Measurements from ENCODE around the gene NSD1. TPM values are rescaled to one million over a fixed set of nuclear protein-coding genes. Genes with fewer than 3 reads are reported as not detected.

The NSD1 gene
- total and polyA plus RNA-seq, 2 donors (not counting 1 experiment from before 2014, with no cell fraction given), result 19.3 to 52.8 TPM

DNA sequence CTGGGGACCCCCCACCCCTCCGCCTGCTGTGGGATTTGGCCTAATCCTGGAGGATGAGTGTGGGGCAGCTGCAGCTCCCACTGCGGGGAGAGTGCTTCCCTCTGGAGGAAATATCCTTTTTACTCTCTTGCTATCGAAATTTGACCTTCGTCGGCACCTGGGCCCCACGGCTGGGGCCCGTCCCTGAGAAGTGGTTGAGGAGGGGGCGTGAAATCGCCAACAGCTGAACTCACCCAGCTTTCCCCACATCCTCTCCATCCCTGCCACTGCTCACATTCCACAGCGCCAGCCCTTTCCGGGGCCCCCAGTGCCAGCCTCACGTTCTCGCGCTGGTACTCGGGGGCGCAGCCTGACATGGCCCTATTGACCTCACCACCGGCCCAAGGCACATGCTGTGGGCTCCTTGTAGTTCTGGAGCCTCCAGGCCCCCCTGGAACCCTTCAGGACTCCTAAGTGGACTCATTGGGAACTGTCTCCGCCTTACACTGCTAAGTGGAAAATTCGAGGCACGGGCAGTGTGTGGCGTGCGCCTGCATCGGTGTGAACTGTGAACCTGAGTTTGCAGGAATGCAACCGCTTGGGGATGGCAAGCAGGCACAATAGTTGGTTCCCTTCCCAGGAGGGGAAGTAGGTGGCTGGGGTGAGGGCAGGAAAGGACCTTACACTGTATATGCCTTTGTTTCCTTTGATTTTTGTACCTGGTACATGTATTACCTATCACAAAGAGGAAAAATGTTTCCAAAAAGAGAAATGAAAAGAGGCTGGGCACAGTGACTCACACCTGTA is 27.7 kb upstream of the NSD1 start:
- Histone ChIP-seq H3K9ac (ENCODE audit: insufficient read depth, low read length) (no peak overlapping the region), H3K27ac (ENCODE audit: insufficient read depth, low read length) (no peak overlapping the region), H3K4me2 (ENCODE audit: extremely low read depth, insufficient read depth, low read length) (no peak overlapping the region), H2AFZ (ENCODE audit: low read length) (no peak overlapping the region), H3K79me2 (ENCODE audit: control insufficient read depth, insufficient read depth, low read length) (no peaks in the 10 kb centered on the region), H3K36me3 (ENCODE audit: control insufficient read depth, insufficient read depth, low read length) (no peaks in the 10 kb centered on the region), H3K9me3 (ENCODE audit: control insufficient read depth, insufficient read depth, low read depth, low read length) (no peaks in the 10 kb centered on the region), H4K20me1 (ENCODE audit: control insufficient read depth, extremely low read depth, insufficient read depth, low read length) (no peaks in the 10 kb centered on the region), H3K27me3 (ENCODE audit: control insufficient read depth, insufficient read depth, low read length) (peaks cover 6% of the 10 kb centered on the region), H3K4me3 (replicated peaks in 1 of 4; ENCODE audit: control extremely low read depth in 1 of 4, insufficient read depth in 1 of 4, low read depth in 3 of 4, low read length in 4 of 4) (no peak overlapping the region), H3K4me1 (ENCODE audit: control insufficient read depth, extremely low read depth, insufficient read depth, low read length) (no peaks in the 10 kb centered on the region)
- no peak for DNase-seq (ENCODE audit: low read depth in 2 of 2)
- TF ChIP-seq, protein P1, sequence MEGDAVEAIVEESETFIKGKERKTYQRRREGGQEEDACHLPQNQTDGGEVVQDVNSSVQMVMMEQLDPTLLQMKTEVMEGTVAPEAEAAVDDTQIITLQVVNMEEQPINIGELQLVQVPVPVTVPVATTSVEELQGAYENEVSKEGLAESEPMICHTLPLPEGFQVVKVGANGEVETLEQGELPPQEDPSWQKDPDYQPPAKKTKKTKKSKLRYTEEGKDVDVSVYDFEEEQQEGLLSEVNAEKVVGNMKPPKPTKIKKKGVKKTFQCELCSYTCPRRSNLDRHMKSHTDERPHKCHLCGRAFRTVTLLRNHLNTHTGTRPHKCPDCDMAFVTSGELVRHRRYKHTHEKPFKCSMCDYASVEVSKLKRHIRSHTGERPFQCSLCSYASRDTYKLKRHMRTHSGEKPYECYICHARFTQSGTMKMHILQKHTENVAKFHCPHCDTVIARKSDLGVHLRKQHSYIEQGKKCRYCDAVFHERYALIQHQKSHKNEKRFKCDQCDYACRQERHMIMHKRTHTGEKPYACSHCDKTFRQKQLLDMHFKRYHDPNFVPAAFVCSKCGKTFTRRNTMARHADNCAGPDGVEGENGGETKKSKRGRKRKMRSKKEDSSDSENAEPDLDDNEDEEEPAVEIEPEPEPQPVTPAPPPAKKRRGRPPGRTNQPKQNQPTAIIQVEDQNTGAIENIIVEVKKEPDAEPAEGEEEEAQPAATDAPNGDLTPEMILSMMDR (conservative IDR thresholded peaks at IDR 0.05 in 1 of 2, IDR thresholded peaks at IDR 0.05 in 1 of 2; ENCODE audit: low read depth in 1 of 2, low read length in 2 of 2), result no peak
- TF ChIP-seq EZH2 (IDR thresholded peaks at IDR 0.05; ENCODE audit: low read length, missing control alignments), result no peak

DNA sequence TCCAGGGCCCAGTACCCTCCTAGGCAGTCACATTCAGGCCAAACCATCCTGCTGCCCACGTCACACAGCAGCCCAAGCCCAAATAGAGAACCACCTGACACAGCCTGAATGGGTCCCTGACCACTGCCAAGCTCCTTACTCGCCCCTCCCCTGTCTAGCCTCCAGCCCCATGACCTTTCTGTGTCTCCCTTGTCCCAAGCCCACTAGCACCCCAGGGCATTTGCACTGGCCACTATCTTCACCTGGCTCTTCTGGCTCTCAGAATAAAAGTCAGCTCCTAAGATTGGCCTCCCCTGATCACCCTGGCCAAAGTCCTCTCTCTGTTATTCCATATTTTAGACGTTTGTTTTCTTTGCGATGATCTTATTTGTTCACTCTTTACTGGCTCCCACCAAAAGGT is 26.4 kb upstream of the NSD1 start:
- Histone ChIP-seq H3K4me2 (ENCODE audit: extremely low read depth, insufficient read depth, low read length) (no peak overlapping the region), H3K4me3 (replicated peaks in 1 of 4; ENCODE audit: control extremely low read depth in 1 of 4, insufficient read depth in 1 of 4, low read depth in 3 of 4, low read length in 4 of 4) (no peak overlapping the region), H3K36me3 (ENCODE audit: control insufficient read depth, insufficient read depth, low read length) (no peaks in the 10 kb centered on the region), H3K27me3 (ENCODE audit: control insufficient read depth, insufficient read depth, low read length) (peaks cover 6% of the 10 kb centered on the region), H3K79me2 (ENCODE audit: control insufficient read depth, insufficient read depth, low read length) (no peaks in the 10 kb centered on the region), H4K20me1 (ENCODE audit: control insufficient read depth, extremely low read depth, insufficient read depth, low read length) (no peaks in the 10 kb centered on the region), H3K27ac (ENCODE audit: insufficient read depth, low read length) (no peak overlapping the region), H3K4me1 (ENCODE audit: control insufficient read depth, extremely low read depth, insufficient read depth, low read length) (no peaks in the 10 kb centered on the region), H3K9me3 (ENCODE audit: control insufficient read depth, insufficient read depth, low read depth, low read length) (no peaks in the 10 kb centered on the region), H3K9ac (ENCODE audit: insufficient read depth, low read length) (no peak overlapping the region), H2AFZ (ENCODE audit: low read length) (no peak overlapping the region)
- DNase-seq (ENCODE audit: low read depth in 2 of 2), result no peak
- TF ChIP-seq, protein P1 (conservative IDR thresholded peaks at IDR 0.05 in 1 of 2, IDR thresholded peaks at IDR 0.05 in 1 of 2; ENCODE audit: low read depth in 1 of 2, low read length in 2 of 2), result no peak
- no peak for TF ChIP-seq EZH2 (IDR thresholded peaks at IDR 0.05; ENCODE audit: low read length, missing control alignments)

DNA sequence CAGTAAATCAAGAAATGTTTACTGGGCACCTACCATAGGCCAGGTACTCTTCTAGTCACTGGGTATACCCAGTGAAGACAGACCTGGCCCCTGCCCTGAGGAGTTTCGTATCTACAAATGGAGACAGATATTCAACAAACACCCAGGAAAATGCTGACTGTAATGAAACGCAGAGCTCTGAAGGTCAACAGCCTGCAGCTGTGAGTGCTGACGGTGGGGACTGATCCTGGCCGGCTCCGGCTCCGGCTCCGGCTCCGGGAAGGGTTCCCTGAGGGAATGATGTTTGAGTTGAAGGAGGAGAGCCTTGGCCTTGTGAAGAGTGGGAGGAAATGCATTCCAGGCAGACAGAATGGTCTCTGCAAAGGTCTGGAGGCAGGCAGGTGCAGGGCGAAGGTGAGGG is 23.8 kb upstream of the NSD1 start:
- Histone ChIP-seq H4K20me1 (ENCODE audit: control insufficient read depth, extremely low read depth, insufficient read depth, low read length) (no peaks in the 10 kb centered on the region), H3K4me3 (replicated peaks in 1 of 4; ENCODE audit: control extremely low read depth in 1 of 4, insufficient read depth in 1 of 4, low read depth in 3 of 4, low read length in 4 of 4) (no peak overlapping the region), H3K4me2 (ENCODE audit: extremely low read depth, insufficient read depth, low read length) (no peak overlapping the region), H3K79me2 (ENCODE audit: control insufficient read depth, insufficient read depth, low read length) (no peaks in the 10 kb centered on the region), H3K9ac (ENCODE audit: insufficient read depth, low read length) (no peak overlapping the region), H3K4me1 (ENCODE audit: control insufficient read depth, extremely low read depth, insufficient read depth, low read length) (no peaks in the 10 kb centered on the region), H3K27me3 (ENCODE audit: control insufficient read depth, insufficient read depth, low read length) (no peaks in the 10 kb centered on the region), H3K27ac (ENCODE audit: insufficient read depth, low read length) (no peak overlapping the region), H3K9me3 (ENCODE audit: control insufficient read depth, insufficient read depth, low read depth, low read length) (no peaks in the 10 kb centered on the region), H3K36me3 (ENCODE audit: control insufficient read depth, insufficient read depth, low read length) (no peaks in the 10 kb centered on the region), H2AFZ (ENCODE audit: low read length) (no peak overlapping the region)
- TF ChIP-seq EZH2 (IDR thresholded peaks at IDR 0.05; ENCODE audit: low read length, missing control alignments), result no peak
- TF ChIP-seq, protein P1 (conservative IDR thresholded peaks at IDR 0.05 in 1 of 2, IDR thresholded peaks at IDR 0.05 in 1 of 2; ENCODE audit: low read depth in 1 of 2, low read length in 2 of 2), result no peak
- DNase-seq (ENCODE audit: low read depth in 2 of 2), result no peak

Measured in fibroblast of lung (primary cell).